ENCODE measurements around the gene ABLIM2.

The ABLIM2 gene

DNA sequence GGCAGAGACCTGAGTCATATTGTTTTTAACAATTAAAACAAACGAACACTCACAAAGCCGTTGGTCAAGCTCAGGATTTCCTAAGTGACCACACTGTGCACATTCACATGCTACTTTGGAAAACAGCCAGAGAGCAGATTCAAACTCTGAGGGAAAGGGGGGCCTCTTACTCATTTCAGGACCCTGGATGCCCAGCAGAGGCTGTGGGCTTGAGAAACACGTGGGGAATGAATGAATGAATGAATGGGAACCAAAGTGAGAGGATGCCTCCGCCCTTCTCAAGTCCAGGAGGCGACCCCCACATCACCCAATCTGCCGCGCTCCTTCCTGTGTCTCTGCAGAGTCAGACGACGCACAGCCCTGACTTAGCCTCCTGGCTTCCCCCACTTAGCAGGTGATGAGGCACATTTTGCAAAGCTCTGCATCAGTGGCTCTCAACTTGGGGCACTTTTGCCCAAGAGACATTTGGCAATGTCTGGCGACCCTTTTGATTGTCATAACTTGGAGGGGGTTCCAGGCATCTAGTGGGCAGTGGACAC lies 76.0 kb downstream of the ABLIM2 start:
- Histone ChIP-seq H3K27me3 (ENCODE audit: low read depth) (peaks cover 20% of the 10 kb centered on the region), H3K9me3 (no peaks in the 10 kb centered on the region), H3K4me1 (no peaks in the 10 kb centered on the region), H3K36me3 (replicated peaks) (no peaks in the 10 kb centered on the region), H3K4me3 (no peak overlapping the region)
- DNase-seq (ENCODE audit: low spot score in 2 of 2): no peak
- in situ Hi-C loops (cut with MboI; ENCODE audit: low sequenced_read_pairs): no loop called here

DNA sequence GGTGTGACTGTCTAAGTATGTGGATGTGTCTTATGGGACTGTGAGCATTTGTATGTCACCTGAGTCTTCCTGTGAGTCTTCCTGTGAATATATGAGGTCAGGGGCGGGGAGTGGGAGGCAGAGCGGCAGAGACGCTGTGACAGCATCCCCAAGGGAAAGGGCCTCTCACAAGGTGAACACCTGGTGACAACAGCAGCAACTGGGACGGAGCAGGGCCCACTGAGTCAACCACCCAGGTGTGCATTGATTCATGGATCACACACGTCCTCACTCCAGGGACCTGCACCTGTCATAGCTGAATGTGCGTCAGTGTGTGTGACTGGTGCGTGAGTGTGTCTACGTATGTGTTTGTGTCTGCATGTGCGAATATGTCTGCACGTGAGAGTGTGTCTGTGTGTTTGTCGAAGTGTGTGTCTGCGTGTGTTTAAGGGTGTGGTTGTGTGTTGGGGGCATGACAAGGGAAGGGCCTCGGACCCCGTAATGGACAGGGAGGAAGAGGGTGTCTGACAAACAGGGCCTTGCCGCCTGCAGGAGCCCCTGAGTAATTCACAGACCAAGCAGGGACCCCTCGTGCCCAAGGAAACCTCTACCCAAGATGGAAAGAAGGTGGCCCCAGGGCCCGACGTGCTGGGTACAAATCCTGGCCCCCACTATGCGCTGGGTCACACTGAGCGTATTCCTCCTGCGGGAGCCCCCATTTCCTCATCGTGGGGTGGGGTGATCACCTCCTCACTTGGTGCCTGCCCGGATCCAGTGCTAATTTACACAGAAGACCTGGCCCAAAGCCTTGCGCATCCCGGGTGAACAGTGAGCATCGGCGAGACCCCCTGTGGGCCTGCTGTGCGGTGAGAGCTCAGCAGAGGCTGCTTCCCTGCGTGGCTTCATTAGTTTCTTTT lies 76.7 kb downstream of the ABLIM2 start:
- H3K4me1 ChIP-seq: no peaks in the 10 kb centered on the region
- no peak for DNase-seq (ENCODE audit: low spot score in 2 of 2)
- H3K36me3 ChIP-seq (replicated peaks): no peaks in the 10 kb centered on the region
- no peaks in the 10 kb centered on the region for H3K9me3 ChIP-seq
- H3K4me3 ChIP-seq: no peak overlapping the region
- in situ Hi-C loops (cut with MboI; ENCODE audit: low sequenced_read_pairs): no loop called here
- H3K27me3 ChIP-seq (ENCODE audit: low read depth): peaks cover 20% of the 10 kb centered on the region

DNA sequence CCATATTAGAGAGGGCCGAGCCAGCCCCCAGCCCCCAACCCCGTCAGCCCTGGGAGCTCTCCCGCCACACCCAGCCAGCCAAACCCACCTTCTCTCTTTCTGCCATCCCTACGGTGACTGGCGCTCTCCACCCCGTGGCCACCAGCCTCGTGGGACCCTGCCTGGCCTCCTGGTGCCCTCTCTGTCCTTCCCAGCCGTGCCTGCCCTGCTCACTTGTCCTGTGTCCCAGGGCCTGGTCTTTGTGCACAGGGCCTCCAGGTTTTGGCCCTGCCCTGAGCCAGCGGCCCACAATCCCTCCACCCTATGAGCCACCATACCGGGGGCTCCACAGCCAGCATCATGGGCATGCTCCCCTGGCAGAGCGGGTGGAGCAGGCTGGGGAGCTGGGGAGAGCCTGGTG lies 77.4 kb downstream of the ABLIM2 start:
- DNase-seq (ENCODE audit: low spot score in 2 of 2): no peak
- no peaks in the 10 kb centered on the region for H3K4me1 ChIP-seq
- peaks cover 20% of the 10 kb centered on the region for H3K27me3 ChIP-seq (ENCODE audit: low read depth)
- no peaks in the 10 kb centered on the region for H3K9me3 ChIP-seq
- no peaks in the 10 kb centered on the region for H3K36me3 ChIP-seq (replicated peaks)
- in situ Hi-C loops (cut with MboI; ENCODE audit: low sequenced_read_pairs): no loop called here
- H3K4me3 ChIP-seq: no peak overlapping the region

DNA sequence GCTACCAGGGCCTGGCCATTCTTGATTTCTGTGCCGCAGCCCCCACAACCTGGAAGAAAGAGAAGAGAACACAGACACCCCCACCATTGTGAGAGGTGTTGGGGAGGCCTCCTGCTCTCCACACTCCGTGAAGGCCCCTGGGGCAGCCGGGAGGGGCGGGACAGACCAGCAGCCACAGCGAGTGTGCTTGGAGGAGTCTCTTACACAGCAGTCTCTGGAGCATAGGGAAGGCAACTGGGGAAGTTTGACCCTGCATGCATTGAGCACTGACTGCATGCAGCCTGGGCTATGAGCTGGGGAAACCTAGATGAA lies 77.9 kb downstream of the ABLIM2 start:
- Histone ChIP-seq H3K9me3 (no peaks in the 10 kb centered on the region), H3K4me1 (no peaks in the 10 kb centered on the region), H3K36me3 (replicated peaks) (no peaks in the 10 kb centered on the region), H3K27me3 (ENCODE audit: low read depth) (peaks cover 22% of the 10 kb centered on the region), H3K4me3 (no peak overlapping the region)
- in situ Hi-C loops (cut with MboI; ENCODE audit: low sequenced_read_pairs): no loop called here
- no peak for DNase-seq (ENCODE audit: low spot score in 2 of 2)

DNA sequence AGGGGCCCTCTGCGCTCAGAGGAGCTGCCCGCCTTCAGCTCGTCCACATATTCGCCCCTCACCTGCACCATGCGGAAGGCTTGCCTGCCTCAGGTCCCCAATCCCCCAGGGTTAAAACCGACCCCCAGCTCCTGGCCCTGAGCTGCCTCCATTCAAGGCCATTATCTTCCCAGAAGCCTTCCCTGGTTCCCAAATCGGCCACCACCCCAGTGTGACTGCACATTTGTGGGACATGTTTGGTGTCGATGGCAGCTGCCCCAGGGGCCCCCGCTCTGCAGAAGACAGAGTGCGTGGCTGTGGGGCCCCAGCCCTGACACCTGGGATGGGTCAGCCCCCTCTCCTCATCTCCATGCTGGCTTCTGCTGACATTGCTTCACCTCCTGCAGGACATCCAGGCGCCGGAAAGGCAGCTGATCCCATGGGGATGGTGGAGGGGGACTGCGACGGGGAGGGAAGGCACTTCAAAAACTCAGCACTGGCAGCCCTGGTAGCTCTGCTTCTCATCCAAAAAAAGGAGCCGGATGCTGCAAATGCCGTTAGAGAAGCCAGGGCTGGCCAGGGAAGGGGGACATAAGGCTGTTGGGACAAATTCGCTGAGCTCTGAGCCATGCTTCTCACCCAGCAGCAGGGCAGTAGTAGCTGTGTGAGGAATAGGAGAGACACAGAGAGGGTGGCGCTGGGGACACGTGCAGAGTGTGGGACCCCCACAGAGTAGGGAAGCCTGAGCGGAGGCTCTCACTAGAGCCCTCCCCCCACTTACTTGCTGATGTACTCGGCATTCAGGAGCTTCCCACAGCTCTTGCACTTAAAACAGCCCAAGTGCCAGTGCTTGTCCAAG lies 78.5 kb downstream of the ABLIM2 start:
- Histone ChIP-seq H3K4me3 (no peak overlapping the region), H3K36me3 (replicated peaks) (no peaks in the 10 kb centered on the region), H3K4me1 (no peaks in the 10 kb centered on the region), H3K9me3 (no peaks in the 10 kb centered on the region), H3K27me3 (ENCODE audit: low read depth) (peaks cover 28% of the 10 kb centered on the region)
- in situ Hi-C loops (cut with MboI; ENCODE audit: low sequenced_read_pairs): no loop called here
- DNase-seq (ENCODE audit: low spot score in 2 of 2): no peak

DNA sequence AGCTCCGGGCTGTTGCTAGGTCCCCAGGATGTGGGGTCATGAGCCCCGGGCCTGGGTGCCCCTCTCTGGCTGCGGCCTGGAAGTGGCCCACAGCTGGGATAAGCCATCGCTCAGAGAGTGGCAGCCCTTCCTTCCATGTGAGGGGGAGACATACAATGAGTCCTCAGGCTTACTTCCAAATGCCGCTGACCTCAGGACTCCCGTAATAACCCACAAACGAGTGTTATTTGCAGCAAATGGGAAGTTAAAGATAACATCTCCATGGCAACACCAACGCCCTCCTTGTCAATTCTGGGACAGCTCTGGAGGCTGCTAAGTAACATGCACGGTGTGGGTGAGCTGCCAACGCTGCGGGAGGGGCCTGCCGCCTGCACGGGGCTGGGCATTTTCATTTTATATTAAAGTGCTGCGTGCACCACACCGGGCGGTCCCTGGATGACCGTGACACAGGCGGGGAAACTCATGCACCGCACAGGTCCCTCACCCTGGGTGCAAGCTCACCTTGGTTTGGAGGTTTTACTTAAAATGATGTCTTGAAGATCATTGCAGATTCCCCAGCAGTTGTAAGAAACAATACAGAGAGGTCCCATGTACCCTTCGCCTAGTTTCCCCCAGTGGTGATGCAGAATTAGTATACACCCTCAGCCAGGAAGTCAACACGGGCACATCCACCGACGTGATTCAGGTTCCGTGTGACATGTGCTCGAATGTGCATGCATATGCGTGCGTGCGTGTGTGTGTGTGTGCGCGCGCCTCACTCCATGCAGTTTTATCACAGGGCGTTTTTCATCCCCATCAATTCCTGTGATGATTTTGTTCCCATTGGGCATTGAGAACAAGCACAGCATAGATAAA lies 79.4 kb downstream of the ABLIM2 start:
- no peaks in the 10 kb centered on the region for H3K4me1 ChIP-seq
- in situ Hi-C loops (cut with MboI; ENCODE audit: low sequenced_read_pairs): no loop called here
- no peaks in the 10 kb centered on the region for H3K36me3 ChIP-seq (replicated peaks)
- H3K4me3 ChIP-seq: no peak overlapping the region
- no peaks in the 10 kb centered on the region for H3K9me3 ChIP-seq
- H3K27me3 ChIP-seq (ENCODE audit: low read depth): peaks cover 34% of the 10 kb centered on the region
- DNase-seq (ENCODE audit: low spot score in 2 of 2): no peak

DNA sequence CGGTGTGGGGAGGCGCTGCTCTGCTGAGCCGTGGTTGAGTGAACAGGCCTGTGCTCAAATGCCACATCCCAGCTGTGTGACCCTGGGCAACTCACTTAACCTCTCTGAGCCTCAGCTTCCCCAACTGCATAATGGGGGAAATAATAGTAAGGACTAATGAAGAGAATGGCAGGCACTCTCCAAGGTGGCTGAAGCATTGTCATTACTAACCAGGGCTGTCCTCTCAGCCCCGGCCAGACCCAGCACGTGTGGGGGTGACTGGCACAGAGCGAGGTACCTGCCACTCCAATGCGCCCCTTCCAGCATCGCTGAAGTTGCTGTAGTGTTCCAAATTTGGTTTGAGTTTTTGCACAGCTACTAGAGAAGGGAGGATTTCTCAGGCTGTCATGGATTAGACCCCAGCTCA lies 80.0 kb downstream of the ABLIM2 start:
- Histone ChIP-seq H3K4me1 (no peaks in the 10 kb centered on the region), H3K27me3 (ENCODE audit: low read depth) (peaks cover 37% of the 10 kb centered on the region)
- in situ Hi-C loops (cut with MboI; ENCODE audit: low sequenced_read_pairs): no loop called here

DNA sequence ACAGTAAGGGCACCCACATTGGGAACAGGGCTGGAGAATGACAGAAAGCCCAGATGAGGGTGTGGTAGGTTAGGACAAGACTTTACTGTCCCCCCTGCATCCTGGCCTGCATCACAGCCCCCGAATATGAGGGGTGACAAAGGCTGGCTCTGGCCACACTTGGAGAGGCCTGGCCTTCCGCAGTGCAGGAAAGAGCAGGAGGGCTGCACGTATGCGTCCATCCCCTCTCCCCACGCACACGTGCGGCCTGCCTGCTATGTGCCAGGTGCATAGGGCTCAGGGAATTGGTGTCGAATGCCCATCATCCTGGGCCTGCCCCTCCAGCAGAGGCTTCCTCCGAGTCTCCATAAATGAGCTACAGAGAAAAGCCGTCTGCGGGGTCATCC lies 80.5 kb downstream of the ABLIM2 start:
- in situ Hi-C loops (cut with MboI; ENCODE audit: low sequenced_read_pairs): no loop called here
- no peaks in the 10 kb centered on the region for H3K9me3 ChIP-seq
- H3K4me3 ChIP-seq: no peak overlapping the region
- peaks cover 42% of the 10 kb centered on the region for H3K27me3 ChIP-seq (ENCODE audit: low read depth)
- H3K36me3 ChIP-seq (replicated peaks): no peaks in the 10 kb centered on the region
- no peaks in the 10 kb centered on the region for H3K4me1 ChIP-seq
- no peak for DNase-seq (ENCODE audit: low spot score in 2 of 2)

More for the DNA sequence above, 80.0 kb downstream of the ABLIM2 start:
- DNase-seq (ENCODE audit: low spot score in 2 of 2): no peak
- no peaks in the 10 kb centered on the region for H3K36me3 ChIP-seq (replicated peaks)
- no peaks in the 10 kb centered on the region for H3K9me3 ChIP-seq
- no peak overlapping the region for H3K4me3 ChIP-seq

DNA sequence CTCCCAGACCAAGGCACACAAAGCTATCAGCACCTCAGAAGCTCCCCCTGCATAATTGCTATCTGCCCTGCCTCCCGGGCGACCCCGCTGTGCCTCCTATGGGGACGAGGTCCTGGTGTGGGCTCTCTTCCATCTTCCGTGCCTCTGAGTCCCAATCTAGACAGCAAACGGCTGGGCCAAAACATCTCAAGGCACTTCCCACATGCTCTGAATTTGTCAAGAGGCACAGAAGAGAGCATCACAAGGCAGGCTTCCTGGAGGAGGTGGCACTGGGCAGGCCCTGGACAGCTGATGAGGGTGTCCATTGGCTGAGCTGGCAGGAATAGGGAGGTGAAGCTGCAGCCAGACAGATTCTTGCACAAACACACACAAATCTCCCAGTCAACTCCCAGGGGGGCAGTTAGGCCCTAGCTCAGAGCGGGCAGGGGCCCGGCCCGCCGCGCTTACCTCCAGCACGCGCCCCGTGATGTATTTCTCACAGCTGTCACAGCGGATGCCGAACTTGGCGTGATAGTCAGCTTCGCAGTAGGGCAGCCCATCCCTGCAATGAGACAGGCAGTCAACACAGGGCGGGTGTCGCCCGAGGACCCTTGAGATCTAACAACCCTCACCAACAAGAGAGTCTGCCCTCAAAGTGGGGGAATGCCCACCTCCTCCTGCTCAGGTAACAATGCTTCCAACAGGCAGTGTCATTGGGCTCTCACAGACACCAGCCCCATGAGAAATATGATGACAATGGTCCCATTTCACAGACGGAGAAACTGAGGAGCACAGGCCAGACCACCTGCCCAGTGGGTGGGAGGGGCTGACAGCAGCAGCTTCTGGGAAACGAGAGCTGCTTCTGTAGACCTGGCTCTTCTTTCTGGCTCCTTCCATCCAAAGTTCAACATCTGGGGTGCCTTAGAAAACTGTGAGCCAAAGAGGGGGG lies 81.2 kb downstream of the ABLIM2 start:
- H3K9me3 ChIP-seq: no peaks in the 10 kb centered on the region
- no peak for DNase-seq (ENCODE audit: low spot score in 2 of 2)
- H3K27me3 ChIP-seq (ENCODE audit: low read depth): peaks cover 41% of the 10 kb centered on the region
- no peaks in the 10 kb centered on the region for H3K36me3 ChIP-seq (replicated peaks)
- in situ Hi-C loops (cut with MboI; ENCODE audit: low sequenced_read_pairs): no loop called here
- H3K4me3 ChIP-seq: no peak overlapping the region
- no peaks in the 10 kb centered on the region for H3K4me1 ChIP-seq

DNA sequence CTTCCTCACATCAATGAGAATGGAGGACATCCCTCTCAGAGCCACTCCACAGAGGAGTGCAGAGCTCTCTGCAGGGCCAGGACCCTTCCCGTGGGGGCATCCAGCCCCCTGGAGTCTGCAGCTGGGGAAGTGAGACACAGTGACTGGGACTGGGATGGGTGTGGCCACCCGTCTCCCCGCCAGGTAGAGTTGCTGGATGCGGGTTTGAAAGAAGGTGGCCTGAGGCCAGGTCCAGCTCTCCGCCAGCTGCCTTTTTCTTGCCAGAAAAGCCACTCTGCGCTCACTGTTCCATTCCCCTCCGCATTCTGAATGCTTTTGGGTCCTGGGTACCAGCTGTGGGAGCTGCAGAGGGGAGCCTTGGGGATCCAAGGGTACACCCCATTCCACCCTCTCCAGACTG lies 82.6 kb downstream of the ABLIM2 start:
- peaks cover 48% of the 10 kb centered on the region for H3K27me3 ChIP-seq (ENCODE audit: low read depth)
- no peaks in the 10 kb centered on the region for H3K9me3 ChIP-seq
- H3K4me1 ChIP-seq: no peaks in the 10 kb centered on the region
- H3K36me3 ChIP-seq (replicated peaks): no peaks in the 10 kb centered on the region
- in situ Hi-C loops (cut with MboI; ENCODE audit: low sequenced_read_pairs): no loop called here
- DNase-seq (ENCODE audit: low spot score in 2 of 2): no peak
- no peak overlapping the region for H3K4me3 ChIP-seq

DNA sequence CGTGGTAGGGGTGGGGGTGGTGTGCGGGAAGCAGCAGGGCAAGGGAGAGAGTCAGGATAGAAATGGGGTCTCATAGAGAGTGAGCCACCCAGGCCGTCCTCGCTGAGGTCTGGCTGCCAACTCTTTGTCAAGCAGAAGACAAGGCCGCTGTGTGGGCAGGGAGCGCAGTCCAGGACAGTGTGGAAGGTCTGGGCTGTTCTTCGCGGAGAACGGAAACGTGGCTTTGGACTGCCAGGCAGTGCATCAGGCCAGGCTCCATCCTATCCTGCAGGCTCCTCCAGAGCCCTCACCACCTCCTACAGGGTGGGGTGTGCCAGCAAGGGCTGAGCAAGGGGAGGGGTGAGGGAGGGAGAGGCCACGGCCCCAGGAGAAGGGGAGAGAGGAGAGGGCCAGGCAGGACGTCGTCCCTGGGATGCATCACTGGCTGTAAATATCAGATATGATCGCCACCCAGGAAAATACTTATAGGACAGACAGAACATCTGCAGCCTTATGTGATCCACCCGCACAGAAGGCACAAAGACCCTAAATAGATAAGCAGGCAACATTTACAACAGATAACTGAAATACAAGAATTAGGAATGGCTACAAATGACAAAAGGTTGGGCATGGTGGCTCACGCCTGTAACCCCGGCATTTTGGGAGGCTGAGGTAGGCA lies 85.3 kb downstream of the ABLIM2 start:
- DNase-seq (ENCODE audit: low spot score in 2 of 2): no peak
- Histone ChIP-seq H3K36me3 (replicated peaks) (no peaks in the 10 kb centered on the region), H3K4me1 (no peaks in the 10 kb centered on the region), H3K4me3 (no peak overlapping the region), H3K9me3 (no peaks in the 10 kb centered on the region), H3K27me3 (ENCODE audit: low read depth) (peaks cover 53% of the 10 kb centered on the region)
- in situ Hi-C loops (cut with MboI; ENCODE audit: low sequenced_read_pairs): no loop called here

DNA sequence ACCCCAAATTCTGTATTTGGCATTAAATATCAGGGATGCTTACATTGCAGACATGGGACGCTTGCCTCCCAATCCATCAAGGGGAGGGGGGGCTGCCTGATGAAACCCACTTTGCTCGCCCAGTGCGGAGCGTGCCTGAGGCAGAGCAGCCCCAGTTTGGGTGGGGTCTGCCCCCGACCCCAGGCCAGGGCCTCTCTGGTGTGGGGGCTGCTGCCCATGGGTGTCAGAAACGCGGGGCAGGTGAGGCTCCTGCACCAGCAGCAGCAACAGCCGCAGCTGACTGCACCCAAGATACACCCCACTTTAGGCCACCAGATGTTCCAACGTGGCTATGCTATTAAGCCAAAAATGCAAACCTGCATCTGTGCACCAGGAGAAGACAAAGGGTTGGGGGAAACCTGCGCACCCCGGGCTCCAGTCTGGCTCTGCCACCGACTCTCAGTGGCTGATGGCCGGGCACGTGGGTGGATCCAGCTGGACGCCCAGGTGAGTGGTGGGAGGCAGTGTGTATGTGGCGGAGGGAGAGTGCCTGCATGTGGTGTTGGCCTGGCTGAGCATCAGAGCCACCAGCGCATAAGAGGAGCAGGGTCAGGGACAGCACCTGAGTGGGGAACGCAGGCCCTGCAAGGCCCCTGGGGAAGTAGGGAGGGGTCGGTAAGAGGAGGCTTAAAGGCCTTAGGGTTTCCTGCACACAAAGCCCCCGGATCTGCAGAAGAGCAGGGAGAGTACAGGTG lies 86.2 kb downstream of the ABLIM2 start:
- Histone ChIP-seq H3K36me3 (replicated peaks) (no peaks in the 10 kb centered on the region), H3K4me3 (no peak overlapping the region), H3K4me1 (no peaks in the 10 kb centered on the region), H3K9me3 (no peaks in the 10 kb centered on the region), H3K27me3 (ENCODE audit: low read depth) (peaks cover 53% of the 10 kb centered on the region)
- in situ Hi-C loops (cut with MboI; ENCODE audit: low sequenced_read_pairs): no loop called here
- DNase-seq (ENCODE audit: low spot score in 2 of 2): no peak
